Fibroblast of skin of left quadriceps (primary cell): ENCODE results near the gene FLT1.
A peak's percentile ranks its signal among the peaks of the same experiment; 100 is the strongest.

Experiments used
- DNase-seq, 2 experiments: peaks; one replicate each; pipeline ENCODE4 v3.0.0-alpha.2; 2013; ENCODE audit warnings: low read depth in 2 of 2

Gene FLT1

GRCh38 chr13:28318496-28318895, 176.4 kb downstream of the FLT1 start:
- no peak for DNase-seq

GRCh38 chr13:28316836-28317235, 178.1 kb downstream of the FLT1 start:
- DNase-seq = no peak

GRCh38 chr13:28316129-28316528, 178.8 kb downstream of the FLT1 start:
- no peak for DNase-seq

GRCh38 chr13:28314879-28315278, 180.0 kb downstream of the FLT1 start:
- DNase-seq = no peak

GRCh38 chr13:28313579-28313978, 181.3 kb downstream of the FLT1 start:
- DNase-seq = no peak

GRCh38 chr13:28306325-28306724, 188.6 kb downstream of the FLT1 start:
- no peak for DNase-seq

GRCh38 chr13:28301839-28302238, 193.1 kb downstream of the FLT1 start:
- no peak for DNase-seq

GRCh38 chr13:28299916-28300315, 195.0 kb downstream of the FLT1 start:
- no peak for DNase-seq

GRCh38 chr13:28297341-28297740, 197.6 kb downstream of the FLT1 start:
- peak in 1 of 2 experiments; percentile 4 for DNase-seq

- no peak for DNase-seq
These were observed 208.7 kb downstream of the FLT1 start for GRCh38 chr13:28286263-28286662.

GRCh38 chr13:28283600-28283999, 211.3 kb downstream of the FLT1 start:
- no peak for DNase-seq

- DNase-seq = no peak
These were observed 212.5 kb downstream of the FLT1 start for GRCh38 chr13:28282451-28282850.

- no peak for DNase-seq
These were observed 221.0 kb downstream of the FLT1 start for GRCh38 chr13:28273919-28274318.

GRCh38 chr13:28271056-28271840, 223.7 kb downstream of the FLT1 start:
- DNase-seq = no peak

- DNase-seq = no peak
These were observed 226.1 kb downstream of the FLT1 start for GRCh38 chr13:28268800-28269223.

GRCh38 chr13:28267497-28267896, 227.4 kb downstream of the FLT1 start:
- no peak for DNase-seq

GRCh38 chr13:28258417-28258816, 236.5 kb downstream of the FLT1 start:
- no peak for DNase-seq

GRCh38 chr13:28257305-28257704, 237.6 kb downstream of the FLT1 start:
- DNase-seq = no peak

- no peak for DNase-seq
These were observed 242.4 kb downstream of the FLT1 start for GRCh38 chr13:28252547-28252946.

- no peak for DNase-seq
These were observed 243.5 kb downstream of the FLT1 start for GRCh38 chr13:28251466-28251865.

GRCh38 chr13:28250542-28250941, 244.4 kb downstream of the FLT1 start:
- DNase-seq = no peak
